CD4-positive, CD25-positive, alpha-beta regulatory T cell (primary cell): ENCODE results near the gene IMMP2L. TPM values are rescaled to one million over a fixed set of nuclear protein-coding genes. Genes with fewer than 3 reads are reported as not detected.
A peak's percentile ranks its signal among the peaks of the same experiment; 100 is the strongest.

Source experiments
- ATAC-seq, 2 donors: fragments of 150-1000 bp; cut with Tn5 transposase; one replicate each; pipeline ENCODE4 v1.10.0; 2021; ENCODE audit warnings: low read depth in 2 of 2, moderate number of reproducible peaks in 2 of 2, moderate library complexity in 1 of 2
- DNase-seq, 3 donors: peaks; one replicate each; pipeline versions ENCODE4 v3.0.0 to v3.0.0-alpha.2; 2012 to 2022; ENCODE audit warnings: mixed read lengths in 1 of 3
- H3K27ac ChIP-seq: one replicate; pipeline ENCODE4 v1.7.0; 2013; ENCODE audit warnings: mild to moderate bottlenecking, low read length; ENCODE audit not compliant: insufficient read depth, poor library complexity, severe bottlenecking
- H3K27me3 ChIP-seq: one replicate; pipeline ENCODE4 v1.7.0; 2013; ENCODE audit warnings: low read length; ENCODE audit not compliant: control insufficient read depth, insufficient read depth
- H3K36me3 ChIP-seq: one replicate; pipeline ENCODE4 v1.7.0; 2013; ENCODE audit warnings: mild to moderate bottlenecking, low read length, moderate library complexity; ENCODE audit not compliant: control insufficient read depth, insufficient read depth
- H3K4me1 ChIP-seq: 2 replicates; pipeline ENCODE4 v1.7.0; 2013; ENCODE audit warnings: mild to moderate bottlenecking, low read length; ENCODE audit not compliant: insufficient read depth, control insufficient read depth, poor library complexity, severe bottlenecking
- H3K4me3 ChIP-seq: one replicate; pipeline ENCODE4 v1.7.0; 2013; ENCODE audit warnings: low read depth, mild to moderate bottlenecking, low read length, moderate library complexity
- H3K9me3 ChIP-seq, 2 experiments: 1 replicate in 1 of 2; 2 replicates in 1 of 2; pipeline ENCODE4 v1.7.0; 2013; ENCODE audit warnings: low read length in 2 of 2, mild to moderate bottlenecking in 1 of 2, moderate library complexity in 1 of 2; ENCODE audit not compliant: control insufficient read depth in 2 of 2
- H3K27ac Mint-ChIP-seq, 3 donors: one replicate each; pipeline ENCODE4 v1.8.0; 2020 to 2022; ENCODE audit warnings: mild to moderate bottlenecking in 3 of 3, mixed read lengths in 3 of 3, moderate library complexity in 2 of 3
- H3K27me3 Mint-ChIP-seq: one replicate; pipeline ENCODE4 v1.8.0; 2022; ENCODE audit warnings: mild to moderate bottlenecking, mixed read lengths
- H3K36me3 Mint-ChIP-seq: one replicate; pipeline ENCODE4 v1.8.0; 2020; ENCODE audit warnings: mixed read lengths
- H3K4me1 Mint-ChIP-seq, 4 donors: one replicate each; pipeline ENCODE4 v1.8.0; 2020 to 2022; ENCODE audit warnings: mixed read lengths in 4 of 4, mild to moderate bottlenecking in 1 of 4
- H3K4me3 Mint-ChIP-seq, 4 donors: one replicate each; pipeline ENCODE4 v1.8.0; 2020 to 2022; ENCODE audit warnings: mild to moderate bottlenecking in 4 of 4, mixed read lengths in 4 of 4, moderate library complexity in 3 of 4
- H3K9me3 Mint-ChIP-seq, 7 donors: one replicate each; pipeline ENCODE4 v1.8.0; 2020 to 2022; ENCODE audit warnings: mixed read lengths in 7 of 7, mild to moderate bottlenecking in 3 of 7, moderate library complexity in 2 of 7
- polyA plus RNA-seq, 4 donors: library from polyadenylated mRNA; unstranded; fragments of 300-500 nt; fragmentation: Illumina TruSeq; gene quantifications; one replicate each; pipeline ENCODE4 v1.2.3, GENCODE V29; 2021
- total RNA-seq: library from RNA; stranded (reverse); gene quantifications from one replicate; pipeline ENCODE4 v1.2.3, GENCODE V29; 2022

The IMMP2L gene
- total and polyA plus RNA-seq, 5 donors from 2014 or later: 8.9 to 23.8 (median 17.1) TPM

DNA sequence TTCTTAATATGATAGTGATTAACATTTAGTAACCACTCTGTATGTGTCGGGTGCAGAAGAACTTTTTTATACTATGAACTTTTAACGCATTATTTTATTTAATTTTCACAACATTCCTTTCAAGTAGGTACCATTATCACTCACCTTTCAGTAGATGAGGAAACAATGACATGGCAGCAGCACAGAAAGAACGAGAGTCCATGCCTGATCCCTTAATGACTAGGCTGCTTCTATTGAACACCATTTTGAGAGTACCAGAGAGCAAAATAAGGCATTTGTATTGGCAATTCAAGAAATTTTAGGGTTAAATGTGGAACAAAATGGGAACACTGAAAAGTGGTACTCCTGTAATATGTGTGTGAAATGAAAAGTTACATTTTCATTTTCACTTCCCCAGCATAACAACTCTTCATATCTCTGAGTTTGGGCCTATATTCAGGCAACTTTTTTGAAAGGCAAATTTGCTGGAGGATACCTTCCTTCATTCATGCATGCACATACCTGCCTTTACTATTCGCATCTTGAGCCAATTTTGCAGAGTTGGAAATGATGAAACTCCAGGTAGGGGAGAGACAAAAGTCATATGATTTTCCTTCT lies 458.5 kb downstream of the IMMP2L start:
- Histone ChIP-seq H3K27ac (no peak overlapping the region), H3K9me3 (no peaks in the 10 kb centered on the region), H3K27me3 (no peaks in the 10 kb centered on the region), H3K36me3 (no peaks in the 10 kb centered on the region), H3K4me3 (no peak overlapping the region), H3K4me1 (no peaks in the 10 kb centered on the region)
- no peaks in the 10 kb centered on the region for H3K36me3 Mint-ChIP-seq
- no peak overlapping the region for H3K27ac Mint-ChIP-seq
- H3K27me3 Mint-ChIP-seq: peaks cover 4% of the 10 kb centered on the region
- H3K9me3 Mint-ChIP-seq: no peaks in the 10 kb centered on the region
- DNase-seq (no peak), ATAC-seq (no peak)
- H3K4me1 Mint-ChIP-seq: peaks cover 0 to 3% (median under 1%) of the 10 kb centered on the region in 4 donors
- H3K4me3 Mint-ChIP-seq: no peak overlapping the region

DNA sequence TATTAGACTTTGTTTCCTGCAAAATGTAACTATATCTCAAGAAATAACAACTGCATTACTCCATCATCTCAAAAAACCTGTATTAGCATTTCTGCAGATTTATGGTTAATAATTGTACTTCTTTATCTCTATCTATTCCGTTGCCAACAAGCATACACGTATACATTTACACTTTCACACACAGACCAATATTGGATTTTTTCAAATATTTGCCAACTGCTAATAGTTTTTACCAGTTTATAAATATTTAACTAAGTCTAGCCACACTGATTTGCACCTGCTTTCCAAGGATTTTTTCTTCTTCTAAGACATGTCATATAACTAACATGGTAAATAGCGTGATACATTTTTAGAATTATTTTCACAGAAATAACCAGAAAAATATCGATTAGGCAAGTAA lies 459.2 kb downstream of the IMMP2L start:
- no peak for DNase-seq
- no peaks in the 10 kb centered on the region for H3K4me1 ChIP-seq
- Mint-ChIP-seq H3K27me3 (peaks cover 4% of the 10 kb centered on the region), H3K9me3 (no peaks in the 10 kb centered on the region), H3K4me1 (peaks cover 0 to 8% (median 5%) of the 10 kb centered on the region in 4 donors), H3K36me3 (no peaks in the 10 kb centered on the region), H3K4me3 (no peak overlapping the region), H3K27ac (no peak overlapping the region)
- H3K36me3 ChIP-seq: no peaks in the 10 kb centered on the region
- H3K9me3 ChIP-seq: no peaks in the 10 kb centered on the region
- no peaks in the 10 kb centered on the region for H3K27me3 ChIP-seq
- no peak overlapping the region for H3K4me3 ChIP-seq
- ATAC-seq: no peak
- no peak overlapping the region for H3K27ac ChIP-seq

DNA sequence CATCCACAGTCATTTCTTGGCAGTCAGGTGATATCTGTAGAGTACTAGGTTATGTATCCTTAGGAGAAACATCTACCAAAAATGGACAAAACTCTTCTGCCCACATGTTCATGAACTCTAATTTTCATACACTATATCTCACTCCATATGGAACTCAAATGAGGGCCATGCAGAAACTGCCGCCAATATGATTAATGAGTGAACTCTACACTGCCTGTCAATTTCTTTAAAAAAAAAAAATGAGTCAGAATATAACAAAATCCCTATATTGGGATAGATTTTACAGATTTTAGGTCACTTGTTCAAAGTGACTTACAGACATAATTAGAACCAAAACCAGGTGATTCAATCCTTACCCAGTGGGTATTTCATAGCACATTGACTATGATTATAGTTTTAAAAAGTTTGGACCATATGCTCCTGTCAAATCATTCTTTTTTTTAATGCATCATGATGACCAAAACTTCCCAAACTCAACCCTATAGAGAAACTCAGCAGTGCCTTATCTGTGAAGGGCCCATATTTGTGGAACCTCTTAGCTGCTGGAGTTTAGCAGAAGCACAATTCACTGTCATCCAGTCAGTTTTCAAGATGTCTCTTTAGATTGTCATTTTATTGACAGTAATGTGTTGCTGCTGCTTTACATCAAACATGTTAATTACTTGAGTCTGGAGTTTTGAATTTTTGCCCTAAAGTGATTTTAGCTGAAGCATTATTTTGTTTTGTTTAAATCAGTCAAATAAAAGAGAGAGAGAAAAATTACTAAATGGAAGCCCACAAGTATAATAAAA lies 460.2 kb downstream of the IMMP2L start:
- H3K9me3 Mint-ChIP-seq: no peaks in the 10 kb centered on the region
- no peaks in the 10 kb centered on the region for H3K4me1 ChIP-seq
- H3K27me3 Mint-ChIP-seq: peaks cover 4% of the 10 kb centered on the region
- no peak overlapping the region for H3K4me3 Mint-ChIP-seq
- no peak overlapping the region for H3K27ac ChIP-seq
- no peak overlapping the region for H3K27ac Mint-ChIP-seq
- no peaks in the 10 kb centered on the region for H3K9me3 ChIP-seq
- no peak for ATAC-seq
- no peaks in the 10 kb centered on the region for H3K27me3 ChIP-seq
- no peak overlapping the region for H3K4me3 ChIP-seq
- H3K36me3 Mint-ChIP-seq: no peaks in the 10 kb centered on the region
- H3K36me3 ChIP-seq: no peaks in the 10 kb centered on the region
- DNase-seq: no peak
- peaks cover 0 to 9% (median 6%) of the 10 kb centered on the region in 4 donors for H3K4me1 Mint-ChIP-seq

DNA sequence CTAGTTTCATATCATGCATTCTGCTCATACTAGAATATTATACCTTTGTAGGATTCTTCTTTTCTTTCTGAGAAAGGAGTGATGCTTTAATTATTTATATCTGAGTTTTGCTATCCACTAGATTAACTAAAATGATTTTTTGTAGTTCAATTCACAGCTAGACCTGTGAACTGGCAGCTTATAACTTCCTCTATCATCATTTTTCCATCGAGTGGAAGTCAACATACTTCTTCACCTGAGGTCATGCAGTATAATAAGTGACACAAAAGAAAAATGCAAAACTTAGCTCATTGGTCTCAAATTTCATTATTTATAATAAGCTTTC lies 463.4 kb downstream of the IMMP2L start:
- H3K27ac Mint-ChIP-seq: no peak overlapping the region
- DNase-seq: no peak
- H3K27me3 ChIP-seq: no peaks in the 10 kb centered on the region

DNA sequence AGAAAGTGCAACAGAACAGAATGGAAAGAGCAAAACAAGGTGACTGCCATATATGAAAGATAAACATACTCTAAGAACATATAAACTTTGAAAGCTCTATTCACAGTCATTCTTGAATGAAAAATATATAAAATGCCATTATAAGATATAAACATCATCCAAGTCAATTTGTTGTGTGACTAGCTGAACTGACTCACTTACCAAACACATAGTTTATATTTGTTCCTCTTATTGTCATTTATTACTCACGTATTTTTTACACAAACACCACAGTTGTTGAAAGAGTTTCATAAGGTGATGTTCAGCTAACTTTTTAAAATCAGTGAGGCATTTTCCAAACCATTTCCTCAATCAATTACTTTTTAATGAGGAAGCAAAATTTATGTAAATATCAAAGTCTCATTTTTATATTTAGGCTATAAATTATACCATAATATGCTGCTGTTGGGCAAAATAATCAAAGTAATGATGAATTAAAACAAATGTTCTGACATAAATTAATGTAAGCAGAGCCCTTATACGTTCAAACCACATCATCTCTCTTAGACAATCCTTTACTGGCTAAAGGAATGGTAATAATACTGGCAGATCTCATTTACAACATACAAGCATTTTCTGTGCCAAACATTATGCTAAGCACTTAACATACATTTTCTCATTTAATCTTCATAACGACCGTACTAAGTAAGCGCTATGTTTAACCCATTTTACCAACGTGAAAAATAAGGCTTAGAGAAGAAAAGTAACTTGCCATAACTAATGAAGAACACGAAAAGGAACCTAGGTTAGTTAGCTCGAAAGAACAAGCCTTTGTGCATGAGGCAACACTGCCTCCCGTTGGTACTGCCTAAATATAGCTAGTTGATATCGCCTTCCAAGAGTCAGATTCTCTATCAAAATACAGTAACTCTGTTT lies 464.0 kb downstream of the IMMP2L start:
- H3K36me3 Mint-ChIP-seq: no peaks in the 10 kb centered on the region
- H3K4me3 Mint-ChIP-seq: peak overlapping the region in 2 of 4 donors; percentile 7 to 38
- peak; percentile 83 to 86 for ATAC-seq
- Histone ChIP-seq H3K27ac (no peak overlapping the region), H3K4me3 (peak overlapping the region; percentile 29), H3K27me3 (no peaks in the 10 kb centered on the region), H3K4me1 (no peaks in the 10 kb centered on the region), H3K9me3 (no peaks in the 10 kb centered on the region), H3K36me3 (no peaks in the 10 kb centered on the region)
- no peaks in the 10 kb centered on the region for H3K9me3 Mint-ChIP-seq
- peak; percentile 13 to 86 (median 57) for DNase-seq
- peaks cover 0 to 23% (median 6%) of the 10 kb centered on the region in 4 donors for H3K4me1 Mint-ChIP-seq
- peak overlapping the region in 1 of 3 donors; percentile 7 for H3K27ac Mint-ChIP-seq
- peaks cover 8% of the 10 kb centered on the region for H3K27me3 Mint-ChIP-seq

More for the DNA sequence above, 463.4 kb downstream of the IMMP2L start:
- Mint-ChIP-seq H3K36me3 (no peaks in the 10 kb centered on the region), H3K27me3 (peaks cover 8% of the 10 kb centered on the region), H3K9me3 (no peaks in the 10 kb centered on the region), H3K4me3 (no peak overlapping the region), H3K4me1 (peaks cover 0 to 19% (median 6%) of the 10 kb centered on the region in 4 donors)
- H3K9me3 ChIP-seq: no peaks in the 10 kb centered on the region
- H3K4me3 ChIP-seq: no peak overlapping the region
- H3K36me3 ChIP-seq: no peaks in the 10 kb centered on the region
- no peak for ATAC-seq
- no peaks in the 10 kb centered on the region for H3K4me1 ChIP-seq
- no peak overlapping the region for H3K27ac ChIP-seq

DNA sequence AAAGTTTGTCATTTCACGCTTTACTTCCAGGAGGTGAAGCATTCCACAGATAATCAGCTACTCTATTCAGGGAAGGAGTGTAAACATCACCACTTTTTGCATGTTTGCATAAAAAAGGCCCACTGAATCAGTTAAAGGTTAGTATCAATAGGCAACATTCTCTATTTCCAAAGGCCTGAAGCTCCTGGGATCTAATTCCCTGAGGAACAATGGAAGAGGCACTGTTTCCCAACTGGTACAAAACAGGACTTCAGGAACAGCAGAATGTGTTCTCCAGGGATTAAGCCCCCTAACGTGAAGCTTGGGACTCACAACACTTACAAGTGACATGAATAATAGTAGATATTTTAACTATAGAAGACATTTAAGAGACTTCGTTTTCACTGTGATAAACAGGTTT lies 465.3 kb downstream of the IMMP2L start:
- no peaks in the 10 kb centered on the region for H3K36me3 ChIP-seq
- no peak overlapping the region for H3K27ac Mint-ChIP-seq
- no peaks in the 10 kb centered on the region for H3K4me1 ChIP-seq
- H3K9me3 ChIP-seq: no peaks in the 10 kb centered on the region
- no peak overlapping the region for H3K4me3 Mint-ChIP-seq
- peaks cover 8% of the 10 kb centered on the region for H3K27me3 Mint-ChIP-seq
- H3K36me3 Mint-ChIP-seq: no peaks in the 10 kb centered on the region
- no peaks in the 10 kb centered on the region for H3K27me3 ChIP-seq
- H3K4me3 ChIP-seq: peak overlapping the region; percentile 7
- DNase-seq: no peak
- H3K27ac ChIP-seq: no peak overlapping the region
- peaks cover 4 to 35% (median 7%) of the 10 kb centered on the region in 4 donors for H3K4me1 Mint-ChIP-seq
- H3K9me3 Mint-ChIP-seq: no peaks in the 10 kb centered on the region
- ATAC-seq: no peak

DNA sequence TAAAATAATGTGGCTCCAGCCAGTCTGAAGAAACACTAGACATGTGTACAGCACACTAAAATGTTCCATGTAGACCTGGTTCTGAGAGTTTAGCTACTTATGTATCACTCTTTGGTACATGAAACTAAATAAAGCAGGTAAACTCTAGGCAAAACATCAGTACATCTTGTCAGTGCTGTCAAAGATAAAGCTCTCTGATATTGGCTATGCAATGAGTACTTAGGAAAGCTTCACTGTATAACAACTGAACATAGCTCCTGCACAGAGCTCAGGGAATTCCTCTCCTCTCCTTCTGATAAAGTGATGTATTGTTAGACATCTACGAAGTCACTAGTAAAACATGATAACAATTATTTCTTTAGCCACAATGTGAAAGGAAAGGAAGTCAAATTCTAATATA lies 467.9 kb downstream of the IMMP2L start:
- Histone ChIP-seq H3K9me3 (no peaks in the 10 kb centered on the region), H3K36me3 (no peaks in the 10 kb centered on the region), H3K4me3 (peak overlapping the region; percentile 24), H3K27ac (no peak overlapping the region), H3K27me3 (no peaks in the 10 kb centered on the region), H3K4me1 (no peaks in the 10 kb centered on the region)
- no peak overlapping the region for H3K4me3 Mint-ChIP-seq
- ATAC-seq (no peak), DNase-seq (no peak)
- H3K4me1 Mint-ChIP-seq: peaks cover 4 to 47% (median 12%) of the 10 kb centered on the region in 4 donors
- H3K27me3 Mint-ChIP-seq: peaks cover 4% of the 10 kb centered on the region
- H3K9me3 Mint-ChIP-seq: no peaks in the 10 kb centered on the region
- no peaks in the 10 kb centered on the region for H3K36me3 Mint-ChIP-seq
- peak overlapping the region in 1 of 3 donors; percentile 15 for H3K27ac Mint-ChIP-seq
